A549 (cell line): Measurements from ENCODE around the gene KCNJ1. TPM values are rescaled to one million over a fixed set of nuclear protein-coding genes. Genes with fewer than 3 reads are reported as not detected.

Source experiments
- ATAC-seq, 2 experiments: fragments of 200-7000 bp in 1 of 2; fragments of >200 bp in 1 of 2; cut with Nextera tagmentation in 1 of 2; cut with Tn5 transposase in 1 of 2; 3 replicates each; pipeline versions ENCODE4 v1.8.0 to v1.9.1; 2018 to 2020; ENCODE audit warnings: mild to moderate bottlenecking in 1 of 2, moderate library complexity in 1 of 2
- CTCF ChIA-PET: fragments of 300-600 bp; sonication (Branson Sonifier 250); formaldehyde crosslinking; extraction: SDS; loops from one replicate; lab custom pipeline; 2021; ENCODE audit warnings: antibody characterized with exemption, inconsistent platforms; lab: Yijun Ruan, JAX
- POLR2A ChIA-PET: fragments of 350-600 bp; formaldehyde crosslinking; extraction: SDS; loops from one replicate; lab custom pipeline; 2021; ENCODE audit warnings: antibody characterized with exemption, inconsistent platforms; lab: Yijun Ruan, JAX
- DNase-seq, 2 experiments: peaks; one replicate each; pipeline versions ENCODE4 v3.0.0 to v3.0.0-alpha.2; 2011 to 2016; ENCODE audit warnings: low read depth in 1 of 2, low spot score in 1 of 2
- FAIRE-seq: peaks from 2 replicates; lab custom pipeline; 2011; peaks lifted over from hg19 to GRCh38; lab: Jason Lieb, UNC
- H3K27ac ChIP-seq, 2 experiments: fragments of >200 bp; sonication (Bioruptor Twin); formaldehyde crosslinking; 3 replicates each; pipeline ENCODE4 v1.5.1; 2016 to 2017
- H3K4me1 ChIP-seq: fragments of >200 bp; sonication (Bioruptor Twin); formaldehyde crosslinking; 3 replicates; pipeline ENCODE4 v1.6.1; 2016
- H3K4me2 ChIP-seq: fragments of >200 bp; sonication (Bioruptor Twin); formaldehyde crosslinking; 3 replicates; pipeline ENCODE4 v1.6.1; 2016
- H3K4me3 ChIP-seq: fragments of >200 bp; sonication (Bioruptor Twin); formaldehyde crosslinking; 3 replicates; pipeline ENCODE4 v1.5.1; 2016
- H3K9me3 ChIP-seq: fragments of >200 bp; sonication (Bioruptor Twin); formaldehyde crosslinking; 3 replicates; pipeline ENCODE4 v1.6.1; 2016
- ATOH8 ChIP-seq: fragments of 250-450 bp; sonication (Bioruptor Pico); IDR thresholded peaks from 2 replicates; pipeline ENCODE4 v1.5.0; 2020; ENCODE audit warnings: low read depth, mild to moderate bottlenecking, moderate library complexity
- BCL3 ChIP-seq: fragments of >200 bp; sonication (Bioruptor Twin); formaldehyde crosslinking; IDR thresholded peaks from 3 replicates; pipeline ENCODE4 v1.6.1; 2016
- BHLHE40 ChIP-seq: IDR thresholded peaks from 2 replicates; pipeline ENCODE4 v1.6.1; 2012; ENCODE audit warnings: low read depth, low read length, inconsistent platforms
- CBX2 ChIP-seq: fragments of 200-600 bp; sonication (generic); IDR thresholded peaks from 2 replicates; pipeline ENCODE4 v1.6.1; 2016; ENCODE audit warnings: low read depth, mild to moderate bottlenecking, borderline replicate concordance
- CEBPB ChIP-seq, 2 experiments: fragments of >200 bp in 1 of 2; sonication (Bioruptor Twin) in 1 of 2; formaldehyde crosslinking in 1 of 2; IDR thresholded peaks; 2 replicates each; pipeline ENCODE4 v1.6.1; 2012 to 2016
- CHD2 ChIP-seq: fragments of 150-350 bp; IDR thresholded peaks from 2 replicates; pipeline ENCODE4 v1.6.1; 2014; ENCODE audit warnings: low read length; ENCODE audit not compliant: partially characterized antibody
- CHD4 ChIP-seq: fragments of 200-600 bp; sonication (generic); IDR thresholded peaks from 2 replicates; pipeline ENCODE4 v1.6.1; 2016; ENCODE audit warnings: antibody characterized with exemption, mild to moderate bottlenecking, borderline replicate concordance
- E2F6 ChIP-seq: IDR thresholded peaks from 2 replicates; pipeline ENCODE4 v1.6.1; 2012; ENCODE audit warnings: low read depth, borderline replicate concordance
- FOSB ChIP-seq: fragments of 250-450 bp; sonication (Bioruptor Pico); IDR thresholded peaks from 2 replicates; pipeline ENCODE4 v1.5.0; 2020; ENCODE audit warnings: mild to moderate bottlenecking, moderate library complexity
- FOSL2 ChIP-seq, 2 experiments: fragments of 450-650 bp in 1 of 2; fragments of >200 bp in 1 of 2; sonication (Bioruptor Twin) in 1 of 2; formaldehyde crosslinking; IDR thresholded peaks; 2 replicates each; pipeline versions ENCODE4 v1.5.0 to v1.6.1; 2016 to 2020; ENCODE audit warnings: mild to moderate bottlenecking in 1 of 2, moderate library complexity in 1 of 2
- GATA3 ChIP-seq: IDR thresholded peaks from 2 replicates; pipeline ENCODE4 v1.6.1; 2012; ENCODE audit warnings: borderline replicate concordance
- HOXA7 ChIP-seq: fragments of 250-450 bp; sonication (Bioruptor Pico); IDR thresholded peaks from 2 replicates; pipeline ENCODE4 v1.5.0; 2020; ENCODE audit warnings: mild to moderate bottlenecking, moderate library complexity
- HOXB5 ChIP-seq: fragments of 250-450 bp; sonication (Bioruptor Pico); IDR thresholded peaks from 2 replicates; pipeline ENCODE4 v1.5.0; 2020; ENCODE audit warnings: mild to moderate bottlenecking, moderate library complexity
- MAX ChIP-seq: IDR thresholded peaks from 2 replicates; pipeline ENCODE4 v1.6.1; 2012
- MAZ ChIP-seq: fragments of 150-350 bp; IDR thresholded peaks from 2 replicates; pipeline ENCODE4 v1.6.1; 2014; ENCODE audit warnings: antibody characterized with exemption, low read depth, low read length, borderline replicate concordance
- MYC ChIP-seq: IDR thresholded peaks from 2 replicates; pipeline ENCODE4 v1.6.1; 2012; ENCODE audit warnings: mild to moderate bottlenecking, inconsistent platforms, low read length, improper control_type of control experiment, borderline replicate concordance
- NFE2L2 ChIP-seq: fragments of 150-350 bp; conservative IDR thresholded peaks from 2 replicates; pipeline ENCODE4 v1.6.1; 2014; ENCODE audit warnings: low read length
- NR3C1 ChIP-seq: fragments of >200 bp; sonication (Bioruptor Twin); formaldehyde crosslinking; IDR thresholded peaks from 3 replicates; pipeline ENCODE4 v1.6.1; 2017
- PHF8 ChIP-seq: fragments of 200-600 bp; sonication (generic); IDR thresholded peaks from 2 replicates; pipeline ENCODE4 v1.6.1; 2016; ENCODE audit warnings: low read depth, mild to moderate bottlenecking, antibody characterized with exemption, moderate library complexity, borderline replicate concordance
- POLR2A ChIP-seq: IDR thresholded peaks from 2 replicates; pipeline ENCODE4 v1.6.1; 2012; ENCODE audit warnings: mild to moderate bottlenecking, low read length
- RAD21 ChIP-seq, 2 experiments: fragments of >200 bp in 1 of 2; sonication (Bioruptor Twin) in 1 of 2; formaldehyde crosslinking in 1 of 2; IDR thresholded peaks in 1 of 2; conservative IDR thresholded peaks in 1 of 2; 2 replicates in 1 of 2; 3 replicates in 1 of 2; pipeline ENCODE4 v1.6.1; 2012 to 2018; ENCODE audit warnings: inconsistent platforms in 1 of 2
- RCOR1 ChIP-seq: fragments of 150-350 bp; IDR thresholded peaks from 2 replicates; pipeline ENCODE4 v1.6.1; 2014; ENCODE audit warnings: antibody characterized with exemption, low read length, low read depth
- RFX5 ChIP-seq: fragments of 450-650 bp; IDR thresholded peaks from 2 replicates; pipeline ENCODE4 v1.7.1; 2014; ENCODE audit warnings: antibody characterized with exemption, mild to moderate bottlenecking, moderate library complexity
- RNF2 ChIP-seq: fragments of 200-600 bp; sonication (generic); IDR thresholded peaks from 2 replicates; pipeline ENCODE4 v1.6.1; 2016; ENCODE audit warnings: low read depth, mild to moderate bottlenecking, antibody characterized with exemption, moderate library complexity, borderline replicate concordance
- ZC3H11A ChIP-seq: fragments of 450-650 bp; IDR thresholded peaks from 2 replicates; pipeline ENCODE4 v1.6.1; 2014; ENCODE audit warnings: antibody characterized with exemption, mild to moderate bottlenecking
- WGBS: methylation state at CpG from one replicate; pipeline ENCODE4 v1.1.6; 2017; ENCODE audit errors: missing lambda C conversion rate; 5-methylcytosine and 5-hydroxymethylcytosine counted together
- polyA plus RNA-seq, 4 experiments: library from polyadenylated mRNA; depleted of rRNA in 3 of 4; stranded (reverse); fragments of >200 nt; fragmentation: RNase III in 1 of 4; extraction: RNeasy Plus Mini Kit Qiagen cat#74134 plus additional on column Dnase treatment in 1 of 4; gene quantifications; 2 replicates in 3 of 4; 3 replicates in 1 of 4; pipeline ENCODE4 v1.2.3, GENCODE V29; 2011 to 2017

Gene KCNJ1
- polyA plus RNA-seq, 2 of the 4 experiments (the other 2 are of a cell fraction), result 0.12 TPM; not detected in 1

GRCh38 chr11:128871168-128871610, 4.1 kb upstream of the KCNJ1 start:
- ATAC-seq (no peak), DNase-seq (no peak), FAIRE-seq (no peak)
- Histone ChIP-seq H3K9me3 (no peaks in the 10 kb centered on the region), H3K27ac (no peak overlapping the region), H3K4me2 (no peak overlapping the region), H3K4me3 (no peak overlapping the region), H3K4me1 (no peaks in the 10 kb centered on the region)
- WGBS, result 69% methylated on average over 6 of the region's 6 CpGs
- TF ChIP-seq PHF8, result no peak
- no peak for TF ChIP-seq CEBPB (IDR thresholded peaks at IDR 0.05)
- no peak for TF ChIP-seq BHLHE40
- no peak for TF ChIP-seq CHD2
- no peak for TF ChIP-seq FOSB (CRISPR knock-in tag)
- no peak for TF ChIP-seq CHD4
- TF ChIP-seq E2F6, result no peak
- TF ChIP-seq NR3C1, result no peak
- no peak for TF ChIP-seq HOXA7
- POLR2A ChIA-PET, result no interaction called here
- CTCF ChIA-PET, result no interaction called here

- FAIRE-seq, result no peak
These were observed 2.0 kb upstream of the KCNJ1 start for GRCh38 chr11:128868841-128869671.

GRCh38 chr11:128865490-128865889, 1.6 kb downstream of the KCNJ1 start:
- no peaks in the 10 kb centered on the region for H3K4me1 ChIP-seq
- CTCF ChIA-PET, result interaction anchor here (1.3 to 1.5 kb wide), 2 partner anchors 37 to 708 kb away, joined by 3 read pairs; no protein-coding TSS in a partner anchor
- H3K9me3 ChIP-seq, result no peaks in the 10 kb centered on the region
- POLR2A ChIA-PET, result no interaction called here
- 17% methylated on average over 1 of the region's 1 CpG for WGBS
- H3K27ac ChIP-seq, result no peak overlapping the region
- FAIRE-seq (no peak), DNase-seq (no peak), ATAC-seq (no peak)
- TF ChIP-seq RNF2 (no peak), E2F6 (no peak), RCOR1 (no peak), ZC3H11A (no peak), HOXB5 (CRISPR knock-in tag) (no peak), FOSL2 (IDR thresholded peaks at IDR 0.05) (no peak), FOSL2 (CRISPR knock-in tag; IDR thresholded peaks at IDR 0.05) (no peak), RFX5 (no peak), BHLHE40 (no peak)
- H3K4me2 ChIP-seq, result no peak overlapping the region
- no peak overlapping the region for H3K4me3 ChIP-seq

More at GRCh38 chr11:128868841-128869671, 2.0 kb upstream of the KCNJ1 start:
- WGBS, result 77% methylated on average over 10 of the region's 10 CpGs
- Histone ChIP-seq H3K9me3 (no peaks in the 10 kb centered on the region), H3K4me1 (no peaks in the 10 kb centered on the region), H3K4me3 (no peak overlapping the region), H3K4me2 (no peak overlapping the region), H3K27ac (no peak overlapping the region)
- no peak for DNase-seq
- CTCF ChIA-PET, result interaction anchor here (1.2 to 1.3 kb wide), 3 partner anchors 15 to 88 kb away, joined by 3 to 10 read pairs (median 6); no protein-coding TSS in a partner anchor
- TF ChIP-seq ATOH8 (CRISPR knock-in tag) (no peak), RNF2 (no peak), RAD21 (conservative IDR thresholded peaks at IDR 0.05 in 1 of 2, IDR thresholded peaks at IDR 0.05 in 1 of 2) (no peak), CBX2 (no peak), MAX (no peak), MYC (no peak), NFE2L2 (no peak), POLR2A (no peak), BCL3 (no peak), GATA3 (no peak), MAZ (no peak)
- POLR2A ChIA-PET, result no interaction called here
- no peak for ATAC-seq
